NT2/D1 (cell line): ENCODE results near the gene ZNF644.

ENCODE experiments used
- YY1 ChIP-seq: IDR thresholded peaks from 2 replicates; pipeline ENCODE4 v1.6.1; 2011; ENCODE audit not compliant: insufficient read length, insufficient read depth
- ZNF274 ChIP-seq: IDR thresholded peaks from 2 replicates; pipeline ENCODE4 v1.6.1; 2011; ENCODE audit warnings: mild to moderate bottlenecking, low read depth, low read length

GRCh38 chr1:90987841-90988240 lies 34.0 kb downstream of the ZNF644 start:
- no peak for TF ChIP-seq YY1
- no peak for TF ChIP-seq ZNF274
